Uterus (tissue), 2 donors: ENCODE data around the gene AUH.

Source experiments
- POLR2A ChIP-seq, 2 donors: fragments of 450-650 bp; IDR thresholded peaks; one replicate each; pipeline ENCODE4 v1.6.1; 2016; ENCODE audit warnings: antibody characterized with exemption in 2 of 2, mild to moderate bottlenecking in 1 of 2, moderate library complexity in 1 of 2
- TF ChIP-seq, protein P1 (sequence below), 4 experiments: fragments of 200-600 bp in 2 of 4; fragments of 450-650 bp in 2 of 4; sonication (generic) in 2 of 4; IDR thresholded peaks; one replicate each; pipeline ENCODE4 v1.5.1; 2016 to 2019; ENCODE audit warnings: antibody characterized with exemption in 4 of 4, mild to moderate bottlenecking in 2 of 4, moderate library complexity in 1 of 4

DNA sequence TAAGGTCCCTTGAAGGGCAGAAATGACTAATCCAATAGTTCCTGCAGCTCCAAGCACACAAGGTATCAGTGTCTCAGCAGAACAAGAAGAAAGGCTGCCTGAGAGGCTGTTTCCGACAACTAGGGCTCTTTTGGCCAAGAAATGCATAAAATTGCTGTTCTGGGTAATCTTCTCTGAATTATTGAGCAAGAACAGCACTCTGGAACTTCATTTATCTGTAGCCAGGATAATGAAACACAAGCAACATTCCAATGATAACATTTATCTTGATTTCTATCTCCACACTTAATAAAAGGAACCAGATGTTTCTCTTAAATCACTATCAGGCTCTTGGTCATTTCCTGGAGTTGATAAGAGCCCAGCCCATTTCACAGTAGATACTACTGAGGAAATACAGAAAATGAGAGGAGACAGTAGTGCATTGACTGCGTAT is 17.0 kb upstream of the AUH start:
- TF ChIP-seq, protein P1, sequence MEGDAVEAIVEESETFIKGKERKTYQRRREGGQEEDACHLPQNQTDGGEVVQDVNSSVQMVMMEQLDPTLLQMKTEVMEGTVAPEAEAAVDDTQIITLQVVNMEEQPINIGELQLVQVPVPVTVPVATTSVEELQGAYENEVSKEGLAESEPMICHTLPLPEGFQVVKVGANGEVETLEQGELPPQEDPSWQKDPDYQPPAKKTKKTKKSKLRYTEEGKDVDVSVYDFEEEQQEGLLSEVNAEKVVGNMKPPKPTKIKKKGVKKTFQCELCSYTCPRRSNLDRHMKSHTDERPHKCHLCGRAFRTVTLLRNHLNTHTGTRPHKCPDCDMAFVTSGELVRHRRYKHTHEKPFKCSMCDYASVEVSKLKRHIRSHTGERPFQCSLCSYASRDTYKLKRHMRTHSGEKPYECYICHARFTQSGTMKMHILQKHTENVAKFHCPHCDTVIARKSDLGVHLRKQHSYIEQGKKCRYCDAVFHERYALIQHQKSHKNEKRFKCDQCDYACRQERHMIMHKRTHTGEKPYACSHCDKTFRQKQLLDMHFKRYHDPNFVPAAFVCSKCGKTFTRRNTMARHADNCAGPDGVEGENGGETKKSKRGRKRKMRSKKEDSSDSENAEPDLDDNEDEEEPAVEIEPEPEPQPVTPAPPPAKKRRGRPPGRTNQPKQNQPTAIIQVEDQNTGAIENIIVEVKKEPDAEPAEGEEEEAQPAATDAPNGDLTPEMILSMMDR (IDR thresholded peaks at IDR 0.05): no peak
- no peak for TF ChIP-seq POLR2A (IDR thresholded peaks at IDR 0.05)
